ENCODE results near the gene SCN4A.

DNA sequence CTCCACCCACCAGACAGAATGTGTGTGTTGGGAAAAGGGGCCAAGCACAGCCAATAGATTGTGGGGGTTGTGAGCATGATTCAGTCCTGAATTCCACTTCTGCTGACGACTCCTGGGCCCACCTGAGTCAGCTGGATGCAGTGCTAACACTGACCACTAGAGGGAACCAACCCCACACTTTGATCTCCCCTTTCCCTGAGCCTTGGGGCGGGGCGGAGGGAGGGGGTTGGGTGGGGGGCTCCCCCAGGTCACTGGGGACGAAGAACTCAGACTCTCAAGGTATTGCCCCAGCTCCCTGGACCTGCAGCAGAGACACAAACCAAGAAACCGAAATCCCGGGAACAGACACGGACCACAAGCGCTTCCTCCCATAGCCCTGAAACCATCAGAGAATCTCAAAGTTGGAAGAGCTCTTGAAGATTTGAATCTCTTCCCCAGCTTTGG, 61.0 kb downstream of the SCN4A start:
- TF ChIP-seq, protein P1, sequence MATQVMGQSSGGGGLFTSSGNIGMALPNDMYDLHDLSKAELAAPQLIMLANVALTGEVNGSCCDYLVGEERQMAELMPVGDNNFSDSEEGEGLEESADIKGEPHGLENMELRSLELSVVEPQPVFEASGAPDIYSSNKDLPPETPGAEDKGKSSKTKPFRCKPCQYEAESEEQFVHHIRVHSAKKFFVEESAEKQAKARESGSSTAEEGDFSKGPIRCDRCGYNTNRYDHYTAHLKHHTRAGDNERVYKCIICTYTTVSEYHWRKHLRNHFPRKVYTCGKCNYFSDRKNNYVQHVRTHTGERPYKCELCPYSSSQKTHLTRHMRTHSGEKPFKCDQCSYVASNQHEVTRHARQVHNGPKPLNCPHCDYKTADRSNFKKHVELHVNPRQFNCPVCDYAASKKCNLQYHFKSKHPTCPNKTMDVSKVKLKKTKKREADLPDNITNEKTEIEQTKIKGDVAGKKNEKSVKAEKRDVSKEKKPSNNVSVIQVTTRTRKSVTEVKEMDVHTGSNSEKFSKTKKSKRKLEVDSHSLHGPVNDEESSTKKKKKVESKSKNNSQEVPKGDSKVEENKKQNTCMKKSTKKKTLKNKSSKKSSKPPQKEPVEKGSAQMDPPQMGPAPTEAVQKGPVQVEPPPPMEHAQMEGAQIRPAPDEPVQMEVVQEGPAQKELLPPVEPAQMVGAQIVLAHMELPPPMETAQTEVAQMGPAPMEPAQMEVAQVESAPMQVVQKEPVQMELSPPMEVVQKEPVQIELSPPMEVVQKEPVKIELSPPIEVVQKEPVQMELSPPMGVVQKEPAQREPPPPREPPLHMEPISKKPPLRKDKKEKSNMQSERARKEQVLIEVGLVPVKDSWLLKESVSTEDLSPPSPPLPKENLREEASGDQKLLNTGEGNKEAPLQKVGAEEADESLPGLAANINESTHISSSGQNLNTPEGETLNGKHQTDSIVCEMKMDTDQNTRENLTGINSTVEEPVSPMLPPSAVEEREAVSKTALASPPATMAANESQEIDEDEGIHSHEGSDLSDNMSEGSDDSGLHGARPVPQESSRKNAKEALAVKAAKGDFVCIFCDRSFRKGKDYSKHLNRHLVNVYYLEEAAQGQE (IDR thresholded peaks at IDR 0.05; ENCODE audit: insufficient read depth in 1 of 2, low read depth in 2 of 2, low read length in 2 of 2), result no peak
- no peak for TF ChIP-seq SIN3A (IDR thresholded peaks at IDR 0.05; ENCODE audit: borderline replicate concordance, insufficient read depth, low read length)

All from PFSK-1 (cell line).